DMS153 (cell line): ENCODE measurements around the gene SORBS1.
A peak's percentile ranks its signal among the peaks of the same experiment; 100 is the strongest.
"Not testable (repeated sequence)": the region's sequence is repeated elsewhere in the genome, so short reads cannot be mapped to it uniquely, and the experiment has no call there.

Experiments
- DNase-seq: peaks from one replicate; lab custom pipeline; 2025; lab: John Stamatoyannopoulos, UW

Gene SORBS1

GRCh38 chr10:95482501-95483233 is 78.5 kb downstream of the SORBS1 start:
- no peak for DNase-seq

- no peak for DNase-seq
Observed at GRCh38 chr10:95480901-95481491, 80.2 kb downstream of the SORBS1 start.

GRCh38 chr10:95480102-95480900 is 80.9 kb downstream of the SORBS1 start:
- DNase-seq: no peak

GRCh38 chr10:95478935-95479334 is 82.2 kb downstream of the SORBS1 start:
- DNase-seq: no peak

GRCh38 chr10:95478185-95478584 is 83.0 kb downstream of the SORBS1 start:
- no peak for DNase-seq

- DNase-seq: no peak
Observed at GRCh38 chr10:95477175-95477520, 84.0 kb downstream of the SORBS1 start.

- DNase-seq: no peak
Observed at GRCh38 chr10:95476469-95477174, 84.5 kb downstream of the SORBS1 start.

- DNase-seq: no peak
Observed at GRCh38 chr10:95475827-95476468, 85.2 kb downstream of the SORBS1 start.

- no peak for DNase-seq
Observed at GRCh38 chr10:95475003-95475383, 86.2 kb downstream of the SORBS1 start.

GRCh38 chr10:95474228-95475002 is 86.8 kb downstream of the SORBS1 start:
- DNase-seq: peak; percentile 52

GRCh38 chr10:95472304-95473088 is 88.7 kb downstream of the SORBS1 start:
- no peak for DNase-seq

GRCh38 chr10:95469676-95470075 is 91.5 kb downstream of the SORBS1 start:
- DNase-seq: no peak

- no peak for DNase-seq
Observed at GRCh38 chr10:95469251-95469650, 91.9 kb downstream of the SORBS1 start.

- DNase-seq: not testable (repeated sequence)
Observed at GRCh38 chr10:95467642-95468041, 93.5 kb downstream of the SORBS1 start.

- no peak for DNase-seq
Observed at GRCh38 chr10:95467162-95467599, 94.0 kb downstream of the SORBS1 start.

GRCh38 chr10:95466436-95466835 is 94.7 kb downstream of the SORBS1 start:
- no peak for DNase-seq

GRCh38 chr10:95464280-95464679 is 96.9 kb downstream of the SORBS1 start:
- DNase-seq: peak; percentile 23

- no peak for DNase-seq
Observed at GRCh38 chr10:95462740-95463667, 98.2 kb downstream of the SORBS1 start.

GRCh38 chr10:95461611-95462010 is 99.6 kb downstream of the SORBS1 start:
- DNase-seq: no peak
